Right lobe of liver (tissue), 4 donors: ENCODE results near the gene MAPKAPK3.

Experiments used
- CTCF ChIP-seq, 4 donors: fragments of 200-600 bp in 3 of 4; fragments of 450-650 bp in 1 of 4; IDR thresholded peaks; one replicate each; pipeline versions ENCODE4 v1.5.1 to v1.8.0; 2016 to 2022; ENCODE audit warnings: antibody characterized with exemption in 4 of 4, mild to moderate bottlenecking in 2 of 4
- POLR2A ChIP-seq: fragments of 450-650 bp; IDR thresholded peaks from one replicate; pipeline ENCODE4 v1.6.1; 2017; ENCODE audit warnings: antibody characterized with exemption, mild to moderate bottlenecking
- donor health status: DM: no; HTN: no; CAD: no.
- donor health status: DM: no; HTN: no; CAD: no.
- donor health status: DM: no; HTN: yes; CAD: no.

- TF ChIP-seq CTCF (IDR thresholded peaks at IDR 0.05) (no peak), POLR2A (no peak)
Observed at GRCh38 chr3:50574444-50574831, 42.5 kb upstream of the MAPKAPK3 start.
